GM23338 (cell line): Measurements from ENCODE around the gene ZBTB8A.

Experiments
- CREB1 ChIP-seq: fragments of 250-450 bp; sonication (Bioruptor Pico); IDR thresholded peaks from 2 replicates; pipeline ENCODE4 v1.5.0; 2020; ENCODE audit warnings: low read depth, mild to moderate bottlenecking, moderate library complexity
- CTCF ChIP-seq, 2 experiments: fragments of 200-600 bp in 1 of 2; sonication (generic) in 1 of 2; conservative IDR thresholded peaks; 2 replicates each; pipeline versions ENCODE4 v1.5.1 to v1.6.1; 2016 to 2017; ENCODE audit warnings: antibody characterized with exemption in 2 of 2, low read depth in 2 of 2, mild to moderate bottlenecking in 2 of 2, moderate library complexity in 1 of 2
- ETS1 ChIP-seq: IDR thresholded peaks from 2 replicates; pipeline ENCODE4 v1.6.1; 2016; ENCODE audit warnings: antibody characterized with exemption
- EZH2 ChIP-seq: fragments of 200-600 bp; sonication (generic); IDR thresholded peaks from one replicate; pipeline ENCODE4 v1.8.0; 2017; ENCODE audit warnings: antibody characterized with exemption, mild to moderate bottlenecking, low read depth; ENCODE audit not compliant: unreplicated experiment
- EZH2phosphoT487 ChIP-seq: fragments of 200-600 bp; sonication (generic); IDR thresholded peaks from one replicate; pipeline ENCODE4 v1.8.1; 2018; ENCODE audit warnings: antibody characterized with exemption; ENCODE audit not compliant: unreplicated experiment
- JUNB ChIP-seq: IDR thresholded peaks from one replicate; pipeline ENCODE4 v1.6.1; 2016; ENCODE audit warnings: antibody characterized with exemption; ENCODE audit not compliant: unreplicated experiment
- POLR2AphosphoS5 ChIP-seq: IDR thresholded peaks from 2 replicates; pipeline ENCODE4 v1.6.1; 2016; ENCODE audit warnings: antibody characterized with exemption, low read depth
- REST ChIP-seq: IDR thresholded peaks from one replicate; pipeline ENCODE4 v1.6.1; 2018; ENCODE audit warnings: antibody characterized with exemption; ENCODE audit not compliant: unreplicated experiment
- STAT1 ChIP-seq: IDR thresholded peaks from one replicate; pipeline ENCODE4 v1.6.1; 2016; ENCODE audit warnings: antibody characterized with exemption; ENCODE audit not compliant: unreplicated experiment
- ZNF462 ChIP-seq: fragments of 250-450 bp; sonication (Bioruptor Pico); IDR thresholded peaks from 2 replicates; pipeline ENCODE4 v1.5.0; 2020; ENCODE audit warnings: mild to moderate bottlenecking, moderate library complexity

- TF ChIP-seq CTCF (conservative IDR thresholded peaks at IDR 0.05; ENCODE audit: low read depth in 2 of 2) (no peak), CREB1 (CRISPR knock-in tag) (no peak), EZH2 (no peak), EZH2phosphoT487 (no peak), REST (no peak), POLR2AphosphoS5 (no peak; the same call in 1 of the 2 replicates), ZNF462 (CRISPR knock-in tag) (no peak), STAT1 (no peak), JUNB (no peak), ETS1 (no peak)
Measured at GRCh38 chr1:32539584-32540571, 651 bp downstream of the ZBTB8A start.
